K562 (cell line): ENCODE results near the gene VEGFA. TPM values are rescaled to one million over a fixed set of nuclear protein-coding genes. Genes with fewer than 3 reads are reported as not detected.

ENCODE experiments used
- ATAC-seq: fragments of 200-7000 bp; cut with Tn5 transposase; 3 replicates; pipeline ENCODE4 v1.9.1; 2020; ENCODE audit warnings: moderate library complexity
- BruUV-seq: library from RNA; stranded (reverse); fragments of 400-500 nt; replicated peaks from 2 replicates; lab custom pipeline; 2021; lab: Mats Ljungman, UMichigan
- CTCF ChIA-PET: fragments of 300-600 bp; formaldehyde crosslinking; extraction: SDS; loops from one replicate; lab custom pipeline; 2021; ENCODE audit warnings: low intra/inter-chr PET ratio; lab: Yijun Ruan, JAX
- POLR2A ChIA-PET: fragments of 300-600, 350-650 bp; sonication (Branson Sonifier 250); formaldehyde crosslinking; extraction: SDS; loops from one replicate; lab custom pipeline; 2021; ENCODE audit warnings: antibody characterized with exemption, inconsistent platforms; lab: Yijun Ruan, JAX
- DNase-seq, 4 experiments: peaks; one replicate each; pipeline versions ENCODE4 v3.0.0 to v3.0.0-alpha.2; 2011 to 2018; ENCODE audit warnings: low spot score in 3 of 4, mixed read lengths in 3 of 4; ENCODE audit errors: extremely low read depth in 1 of 4
- FAIRE-seq: peaks from 2 replicates; lab custom pipeline; 2011; peaks lifted over from hg19 to GRCh38; lab: Jason Lieb, UNC
- H2AFZ ChIP-seq: 2 replicates; pipeline ENCODE4 v1.6.0; 2011; ENCODE audit warnings: low read depth, low read length, control low read depth, inconsistent platforms
- H3K27ac ChIP-seq: fragments of 200-600 bp; 3 replicates; pipeline ENCODE4 v1.8.0; 2011; ENCODE audit warnings: low read depth, mild to moderate bottlenecking, control low read depth, inconsistent platforms, low read length, moderate library complexity, mixed read lengths; ENCODE audit errors: extremely low read depth
- H3K27me3 ChIP-seq, 2 experiments: fragments of 300-600 bp in 1 of 2; 2 replicates in 1 of 2; 3 replicates in 1 of 2; pipeline versions ENCODE4 v1.6.0 to v1.8.0; 2011; ENCODE audit warnings: inconsistent platforms in 2 of 2, low read length in 2 of 2, mild to moderate bottlenecking in 1 of 2, mixed read lengths in 1 of 2, moderate library complexity in 1 of 2; ENCODE audit not compliant: control insufficient read depth in 2 of 2, insufficient read depth in 2 of 2
- H3K36me3 ChIP-seq: fragments of 300-600 bp; 3 replicates; pipeline ENCODE4 v1.8.0; 2011; ENCODE audit warnings: mild to moderate bottlenecking, low read length, inconsistent platforms; ENCODE audit not compliant: control insufficient read depth, insufficient read depth
- H3K4me1 ChIP-seq, 2 experiments: fragments of 200-600 bp in 1 of 2; replicated peaks in 1 of 2; 2 replicates in 1 of 2; 3 replicates in 1 of 2; pipeline versions ENCODE4 v1.5.1 to v1.8.0; 2011; ENCODE audit warnings: inconsistent platforms in 2 of 2, low read length in 2 of 2, mild to moderate bottlenecking in 1 of 2, mixed read lengths in 1 of 2, moderate library complexity in 1 of 2; ENCODE audit not compliant: control insufficient read depth in 2 of 2, insufficient read depth in 2 of 2
- H3K4me2 ChIP-seq: 2 replicates; pipeline ENCODE4 v1.6.1; 2011; ENCODE audit warnings: low read length, control low read depth, inconsistent platforms, mixed read lengths; ENCODE audit not compliant: insufficient read depth
- H3K4me3 ChIP-seq: fragments of 200-600 bp; sonication (generic), shearing (Covaris generic); 2 replicates; pipeline ENCODE4 v1.5.1; 2016; ENCODE audit warnings: control low read depth, inconsistent platforms
- H3K79me2 ChIP-seq: fragments of 200-600 bp; 3 replicates; pipeline ENCODE4 v1.8.0; 2011; ENCODE audit warnings: low read length, inconsistent platforms; ENCODE audit not compliant: control insufficient read depth, insufficient read depth
- H3K9ac ChIP-seq, 2 experiments: 2 replicates each; pipeline versions ENCODE4 v1.6.0 to v1.6.1; 2011; ENCODE audit warnings: low read depth in 2 of 2, low read length in 2 of 2, control low read depth in 1 of 2, inconsistent platforms in 1 of 2, mild to moderate bottlenecking in 1 of 2, mixed read lengths in 1 of 2; ENCODE audit not compliant: insufficient read depth in 1 of 2
- H3K9me1 ChIP-seq: one replicate; pipeline ENCODE4 v1.6.0; 2011; ENCODE audit warnings: inconsistent platforms, mild to moderate bottlenecking, low read length, moderate library complexity; ENCODE audit not compliant: control insufficient read depth, insufficient read depth
- H3K9me3 ChIP-seq: replicated peaks from 2 replicates; pipeline ENCODE4 v1.5.1; 2011; ENCODE audit warnings: low read depth, low read length, inconsistent platforms; ENCODE audit not compliant: control insufficient read depth, insufficient read depth
- H4K20me1 ChIP-seq: replicated peaks from 2 replicates; pipeline ENCODE4 v1.6.1; 2011; ENCODE audit warnings: low read length, inconsistent platforms, mixed read lengths; ENCODE audit not compliant: control insufficient read depth, insufficient read depth
- CHD4 ChIP-seq: fragments of 200-600 bp; sonication (generic); IDR thresholded peaks from 3 replicates; pipeline ENCODE4 v1.6.1; 2012; ENCODE audit warnings: low read depth, mild to moderate bottlenecking, mixed read lengths, low read length, inconsistent platforms; ENCODE audit not compliant: insufficient read depth, insufficient replicate concordance, poor library complexity, severe bottlenecking
- CREB1 ChIP-seq, 2 experiments: sonication (generic) in 1 of 2; formaldehyde crosslinking in 1 of 2; IDR thresholded peaks; 2 replicates each; pipeline versions ENCODE4 v1.6.1 to v1.8.0; 2012 to 2022; ENCODE audit warnings: inconsistent platforms in 1 of 2, mild to moderate bottlenecking in 1 of 2, missing genetic modification reagents in 1 of 2, moderate library complexity in 1 of 2
- DEAF1 ChIP-seq: fragments of 450-650 bp; formaldehyde crosslinking; IDR thresholded peaks from 2 replicates; pipeline ENCODE4 v1.4.0; 2020; ENCODE audit warnings: mild to moderate bottlenecking, moderate library complexity
- ELF4 ChIP-seq: fragments of 450-650 bp; formaldehyde crosslinking; IDR thresholded peaks from 2 replicates; pipeline ENCODE4 v1.4.0; 2022; ENCODE audit warnings: missing genetic modification characterization
- GATA2 ChIP-seq: sonication (generic); formaldehyde crosslinking; IDR thresholded peaks from 2 replicates; pipeline ENCODE4 v1.4.0; 2020; ENCODE audit warnings: mild to moderate bottlenecking, missing genetic modification reagents
- HDAC1 ChIP-seq, 2 experiments: fragments of 450-650 bp; IDR thresholded peaks; 2 replicates each; pipeline ENCODE4 v1.6.1; 2016 to 2017; ENCODE audit warnings: inconsistent platforms in 1 of 2, mild to moderate bottlenecking in 1 of 2, moderate library complexity in 1 of 2
- KDM2B ChIP-seq: fragments of 250-450 bp; sonication (Bioruptor Pico); IDR thresholded peaks from 2 replicates; pipeline ENCODE4 v1.8.0; 2021; ENCODE audit warnings: mild to moderate bottlenecking, moderate library complexity
- MEIS2 ChIP-seq: fragments of 450-650 bp; IDR thresholded peaks from 2 replicates; pipeline ENCODE4 v1.6.1; 2014; ENCODE audit warnings: mild to moderate bottlenecking; ENCODE audit not compliant: partially characterized antibody
- ZNF274 ChIP-seq: IDR thresholded peaks from 2 replicates; pipeline ENCODE4 v1.6.1; 2011; ENCODE audit warnings: low read depth, mild to moderate bottlenecking, low read length, moderate library complexity, borderline replicate concordance
- ZNF668 ChIP-seq: fragments of 250-450 bp; sonication (Bioruptor Pico); IDR thresholded peaks from 2 replicates; pipeline ENCODE4 v1.8.0; 2022; ENCODE audit warnings: mild to moderate bottlenecking, inconsistent platforms
- ZNF780A ChIP-seq: fragments of 250-450 bp; sonication (Bioruptor Pico); IDR thresholded peaks from 2 replicates; pipeline ENCODE4 v1.5.0; 2021; ENCODE audit warnings: mild to moderate bottlenecking
- WGBS: fragments of 100-300 bp; shearing (Covaris generic); methylation state at CpG from one replicate; pipeline ENCODE4 v1.1.6; 2016; ENCODE audit warnings: low coverage, mixed read lengths; ENCODE audit not compliant: insufficient coverage; ENCODE audit errors: missing lambda C conversion rate; 5-methylcytosine and 5-hydroxymethylcytosine counted together
- in situ Hi-C: fragments of 300-500 bp; cut with MboI; formaldehyde crosslinking; loops from 4 replicates; pipeline ENCODE4 v1.15.0; 2018; ENCODE audit warnings: inconsistent platforms, mixed read lengths
- intact Hi-C: fragments of 100-400 bp; cut with micrococcal nuclease; formaldehyde crosslinking; loops from 2 replicates; pipeline ENCODE4 v1.14.2; 2022
- polyA plus RNA-seq, 8 experiments: library from polyadenylated mRNA; depleted of rRNA in 4 of 8; stranded (reverse) in 5 of 8; unstranded in 3 of 8; fragments of >200 nt; fragmentation: Nextera tagmentation in 2 of 8; fragmentation: Illumina TruSeq in 1 of 8; extraction: Ambion mirVana in 2 of 8; extraction: Trizol in 1 of 8; gene quantifications; 2 replicates each; pipeline versions ENCODE4 v1.2.1 to v1.2.3, GENCODE V29; 2011 to 2014; ENCODE audit warnings: inconsistent platforms in 1 of 8, missing spikeins in 1 of 8
- total RNA-seq, 7 experiments: library from RNA; depleted of rRNA in 6 of 7; stranded (reverse); fragments of >200 nt in 6 of 7; fragmentation: Illumina TruSeq in 2 of 7; extraction: Trizol in 2 of 7; gene quantifications; 2 replicates each; pipeline versions ENCODE4 v1.2.1 to v1.2.3, GENCODE V29; 2011 to 2021; ENCODE audit warnings: low replicate concordance in 1 of 7
- TF ChIP-seq, protein P1 (sequence below): fragments of 250-450 bp; sonication (Bioruptor Pico); IDR thresholded peaks from 2 replicates; pipeline ENCODE4 v1.9.0; 2021; ENCODE audit warnings: mild to moderate bottlenecking
- TF ChIP-seq, protein P2 (sequence below): fragments of 450-650 bp; IDR thresholded peaks from 2 replicates; pipeline ENCODE4 v1.6.1; 2016; ENCODE audit warnings: borderline replicate concordance
- TF ChIP-seq, protein P3 (sequence below): sonication (generic); formaldehyde crosslinking; IDR thresholded peaks from 2 replicates; pipeline ENCODE4 v1.8.1; 2022; ENCODE audit warnings: missing genetic modification reagents

VEGFA gene
- total and polyA plus RNA-seq, 9 of the 15 experiments (the other 6 are each of a cell fraction or from before 2014, with no cell fraction given) = 14.0 to 271 (median 124) TPM

GRCh38 chr6:43807228-43808061 is 37.4 kb downstream of the VEGFA start (continued):
- TF ChIP-seq HDAC1 (IDR thresholded peaks at IDR 0.05) = peak in 1 of 2 experiments; percentile 76; a peak in 2 of 4 replicates
- TF ChIP-seq, all 486 proteins: peak for 72

- no peaks in the 10 kb centered on the region for H3K27me3 ChIP-seq
- FAIRE-seq = no peak
- intact Hi-C loops = no loop called here
- no peak overlapping the region for H3K27ac ChIP-seq
- POLR2A ChIA-PET = interaction anchor here (1.8 kb wide), 2 partner anchors 9 to 32 kb away, joined by 10 to 11 read pairs; no protein-coding TSS in a partner anchor
- 73% methylated on average over 7 of the region's 7 CpGs for WGBS
- H3K9me3 ChIP-seq = no peaks in the 10 kb centered on the region
- in situ Hi-C loops = no loop called here
- peaks cover 24 to 31% of the 10 kb centered on the region in 2 experiments for H3K4me1 ChIP-seq
- no peaks in the 10 kb centered on the region for H3K36me3 ChIP-seq
- H3K9me1 ChIP-seq = no peaks in the 10 kb centered on the region
- no peak overlapping the region for H3K9ac ChIP-seq
- H3K4me2 ChIP-seq = no peak overlapping the region
- peaks cover 9% of the 10 kb centered on the region for H4K20me1 ChIP-seq
- no peak overlapping the region for H2AFZ ChIP-seq
- CTCF ChIA-PET = no interaction called here
- no peak overlapping the region for H3K4me3 ChIP-seq
- DNase-seq = no peak
- no TSS peak for BruUV-seq
- ATAC-seq = no peak
- no peaks in the 10 kb centered on the region for H3K79me2 ChIP-seq
- no peak for TF ChIP-seq KDM2B (CRISPR knock-in tag)
- TF ChIP-seq, protein P1, sequence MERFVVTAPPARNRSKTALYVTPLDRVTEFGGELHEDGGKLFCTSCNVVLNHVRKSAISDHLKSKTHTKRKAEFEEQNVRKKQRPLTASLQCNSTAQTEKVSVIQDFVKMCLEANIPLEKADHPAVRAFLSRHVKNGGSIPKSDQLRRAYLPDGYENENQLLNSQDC (CRISPR knock-in tag) = no peak
- TF ChIP-seq, protein P2, sequence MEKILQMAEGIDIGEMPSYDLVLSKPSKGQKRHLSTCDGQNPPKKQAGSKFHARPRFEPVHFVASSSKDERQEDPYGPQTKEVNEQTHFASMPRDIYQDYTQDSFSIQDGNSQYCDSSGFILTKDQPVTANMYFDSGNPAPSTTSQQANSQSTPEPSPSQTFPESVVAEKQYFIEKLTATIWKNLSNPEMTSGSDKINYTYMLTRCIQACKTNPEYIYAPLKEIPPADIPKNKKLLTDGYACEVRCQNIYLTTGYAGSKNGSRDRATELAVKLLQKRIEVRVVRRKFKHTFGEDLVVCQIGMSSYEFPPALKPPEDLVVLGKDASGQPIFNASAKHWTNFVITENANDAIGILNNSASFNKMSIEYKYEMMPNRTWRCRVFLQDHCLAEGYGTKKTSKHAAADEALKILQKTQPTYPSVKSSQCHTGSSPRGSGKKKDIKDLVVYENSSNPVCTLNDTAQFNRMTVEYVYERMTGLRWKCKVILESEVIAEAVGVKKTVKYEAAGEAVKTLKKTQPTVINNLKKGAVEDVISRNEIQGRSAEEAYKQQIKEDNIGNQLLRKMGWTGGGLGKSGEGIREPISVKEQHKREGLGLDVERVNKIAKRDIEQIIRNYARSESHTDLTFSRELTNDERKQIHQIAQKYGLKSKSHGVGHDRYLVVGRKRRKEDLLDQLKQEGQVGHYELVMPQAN = 0 out of 2 replicates have a peak, but pooled peaks have one; percentile 43
- no peak for TF ChIP-seq GATA2 (CRISPR knock-in tag)
- no peak for TF ChIP-seq ZNF668 (CRISPR knock-in tag)
- TF ChIP-seq ZNF780A (CRISPR knock-in tag) = no peak
- no peak for TF ChIP-seq CHD4
- 0 out of 2 replicates have a peak, but pooled peaks have one; percentile 38 for TF ChIP-seq ELF4 (CRISPR knock-in tag)
- no peak for TF ChIP-seq DEAF1 (CRISPR knock-in tag)
- TF ChIP-seq MEIS2 = no peak
- TF ChIP-seq CREB1 (IDR thresholded peaks at IDR 0.05) = no peak
- TF ChIP-seq CREB1 (CRISPR knock-in tag; IDR thresholded peaks at IDR 0.05) = no peak
- TF ChIP-seq, protein P3, sequence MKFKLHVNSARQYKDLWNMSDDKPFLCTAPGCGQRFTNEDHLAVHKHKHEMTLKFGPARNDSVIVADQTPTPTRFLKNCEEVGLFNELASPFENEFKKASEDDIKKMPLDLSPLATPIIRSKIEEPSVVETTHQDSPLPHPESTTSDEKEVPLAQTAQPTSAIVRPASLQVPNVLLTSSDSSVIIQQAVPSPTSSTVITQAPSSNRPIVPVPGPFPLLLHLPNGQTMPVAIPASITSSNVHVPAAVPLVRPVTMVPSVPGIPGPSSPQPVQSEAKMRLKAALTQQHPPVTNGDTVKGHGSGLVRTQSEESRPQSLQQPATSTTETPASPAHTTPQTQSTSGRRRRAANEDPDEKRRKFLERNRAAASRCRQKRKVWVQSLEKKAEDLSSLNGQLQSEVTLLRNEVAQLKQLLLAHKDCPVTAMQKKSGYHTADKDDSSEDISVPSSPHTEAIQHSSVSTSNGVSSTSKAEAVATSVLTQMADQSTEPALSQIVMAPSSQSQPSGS (CRISPR knock-in tag) = no peak
- TF ChIP-seq ZNF274 = no peak
Measured at GRCh38 chr6:43808412-43808811, 38.4 kb downstream of the VEGFA start.
